ENCODE measurements around the gene SNUPN.
A peak's percentile ranks its signal among the peaks of the same experiment; 100 is the strongest.
"Not testable (repeated sequence)": the region's sequence is repeated elsewhere in the genome, so short reads cannot be mapped to it uniquely, and the experiment has no call there.

Gene SNUPN

GRCh38 chr15:75631935-75632334 lies 6.4 kb upstream of the SNUPN start:
- DNase-seq: no peak

- no peak for DNase-seq
These were observed 3.0 kb downstream of the SNUPN start for GRCh38 chr15:75622505-75622904.

- DNase-seq: no peak
These were observed 4.6 kb downstream of the SNUPN start for GRCh38 chr15:75620841-75621391.

GRCh38 chr15:75620058-75620820 lies 5.3 kb downstream of the SNUPN start:
- no peak for DNase-seq

GRCh38 chr15:75616766-75617165 lies 8.8 kb downstream of the SNUPN start:
- DNase-seq: no peak

GRCh38 chr15:75606711-75607699 lies 18.5 kb downstream of the SNUPN start:
- no peak for DNase-seq

- no peak for DNase-seq
These were observed 19.5 kb downstream of the SNUPN start for GRCh38 chr15:75606026-75606425.

- no peak for DNase-seq
These were observed 26.1 kb downstream of the SNUPN start for GRCh38 chr15:75599401-75599800.

- no peak for DNase-seq
These were observed 27.2 kb downstream of the SNUPN start for GRCh38 chr15:75598361-75598760.

GRCh38 chr15:75597667-75598341 lies 27.7 kb downstream of the SNUPN start:
- DNase-seq: peak; percentile 27 to 39

GRCh38 chr15:75596703-75597345 lies 28.7 kb downstream of the SNUPN start:
- no peak for DNase-seq

GRCh38 chr15:75594276-75594675 lies 31.2 kb downstream of the SNUPN start:
- DNase-seq: no peak

GRCh38 chr15:75591655-75592364 lies 33.7 kb downstream of the SNUPN start:
- DNase-seq: no peak

GRCh38 chr15:75590239-75590638 lies 35.3 kb downstream of the SNUPN start:
- DNase-seq: no peak

GRCh38 chr15:75589071-75589470 lies 36.5 kb downstream of the SNUPN start:
- DNase-seq: no peak

GRCh38 chr15:75586422-75586821 lies 39.1 kb downstream of the SNUPN start:
- not testable (repeated sequence) for DNase-seq

- DNase-seq: no peak
These were observed 41.4 kb downstream of the SNUPN start for GRCh38 chr15:75584121-75584520.

- DNase-seq: no peak
These were observed 41.8 kb downstream of the SNUPN start for GRCh38 chr15:75583701-75584100.

GRCh38 chr15:75582943-75583342 lies 42.6 kb downstream of the SNUPN start:
- DNase-seq: not testable (repeated sequence)

- peak; percentile 61 to 62 for DNase-seq
These were observed 46.3 kb downstream of the SNUPN start, which contains the start of gene PTPN9 for GRCh38 chr15:75578948-75579920. Gene PTPN9, minus strand, starts transcription at chr15:75579315. Its CDS starts 539 bp downstream, at chr15:75578776.
